KMS-11 (cell line): Measurements from ENCODE around the gene GJC2.

ENCODE experiments used
- H2AFZ ChIP-seq: fragments of 200-600 bp; sonication (generic); 2 replicates; pipeline ENCODE4 v1.6.1; 2016; ENCODE audit warnings: antibody characterized with exemption, mixed run types, low read depth
- H3K27ac ChIP-seq: fragments of 200-600 bp; sonication (generic); 2 replicates; pipeline ENCODE4 v1.6.1; 2016; ENCODE audit warnings: mild to moderate bottlenecking, mixed run types
- H3K27me3 ChIP-seq: fragments of 200-600 bp; sonication (generic); 2 replicates; pipeline ENCODE4 v1.6.1; 2017; ENCODE audit warnings: mild to moderate bottlenecking, low read depth, mixed run types, moderate library complexity; ENCODE audit not compliant: insufficient read depth
- H3K36me3 ChIP-seq: fragments of 200-600 bp; sonication (generic); 2 replicates; pipeline ENCODE4 v1.6.1; 2017; ENCODE audit warnings: mild to moderate bottlenecking, mixed run types; ENCODE audit not compliant: insufficient read depth
- H3K4me1 ChIP-seq: fragments of 200-600 bp; sonication (generic); 2 replicates; pipeline ENCODE4 v1.6.1; 2016; ENCODE audit warnings: mild to moderate bottlenecking, low read depth, mixed run types; ENCODE audit not compliant: poor library complexity, severe bottlenecking
- H3K4me2 ChIP-seq: fragments of 200-600 bp; sonication (generic); 2 replicates; pipeline ENCODE4 v1.7.0; 2016; ENCODE audit warnings: mild to moderate bottlenecking, mixed run types
- H3K4me3 ChIP-seq: fragments of 200-600 bp; sonication (generic); IDR thresholded peaks from 2 replicates; pipeline ENCODE4 v1.6.1; 2017; ENCODE audit warnings: low read depth, low read length, mixed read lengths; ENCODE audit not compliant: insufficient read depth
- H3K79me2 ChIP-seq: fragments of 200-600 bp; sonication (generic); 2 replicates; pipeline ENCODE4 v1.6.1; 2016; ENCODE audit warnings: low read depth, mixed run types; ENCODE audit not compliant: insufficient read depth
- H3K9ac ChIP-seq: fragments of 200-600 bp; sonication (generic); 2 replicates; pipeline ENCODE4 v1.6.1; 2016; ENCODE audit warnings: mild to moderate bottlenecking, mixed run types
- H4K20me1 ChIP-seq: fragments of 200-600 bp; sonication (generic); 2 replicates; pipeline ENCODE4 v1.6.1; 2016; ENCODE audit warnings: mild to moderate bottlenecking, mixed run types; ENCODE audit not compliant: insufficient read depth
- CTCF ChIP-seq: fragments of 200-600 bp; sonication (generic); conservative IDR thresholded peaks from 2 replicates; pipeline ENCODE4 v1.6.1; 2017; ENCODE audit warnings: low read depth, mild to moderate bottlenecking, antibody characterized with exemption, low read length, moderate library complexity, mixed read lengths

The GJC2 gene

GRCh38 chr1:228118040-228118439, 31.7 kb upstream of the GJC2 start:
- TF ChIP-seq CTCF = no peak

GRCh38 chr1:228120351-228120750, 29.4 kb upstream of the GJC2 start:
- Histone ChIP-seq H3K36me3 (no peaks in the 10 kb centered on the region), H4K20me1 (no peaks in the 10 kb centered on the region), H3K9ac (no peak overlapping the region), H3K4me1 (no peaks in the 10 kb centered on the region), H3K4me3 (no peak overlapping the region), H3K79me2 (no peaks in the 10 kb centered on the region), H3K4me2 (no peak overlapping the region), H3K27ac (no peak overlapping the region), H2AFZ (no peak overlapping the region), H3K27me3 (no peaks in the 10 kb centered on the region)
- TF ChIP-seq CTCF = no peak

More at GRCh38 chr1:228118040-228118439, 31.7 kb upstream of the GJC2 start:
- no peaks in the 10 kb centered on the region for H3K79me2 ChIP-seq
- H3K4me3 ChIP-seq = no peak overlapping the region
- H3K27me3 ChIP-seq = no peaks in the 10 kb centered on the region
- peaks cover 2% of the 10 kb centered on the region for H3K4me1 ChIP-seq
- H2AFZ ChIP-seq = no peak overlapping the region
- H3K36me3 ChIP-seq = no peaks in the 10 kb centered on the region
- no peak overlapping the region for H3K9ac ChIP-seq
- no peak overlapping the region for H3K27ac ChIP-seq
- H3K4me2 ChIP-seq = no peak overlapping the region
- H4K20me1 ChIP-seq = no peaks in the 10 kb centered on the region

GRCh38 chr1:228120857-228121489, 28.8 kb upstream of the GJC2 start:
- Histone ChIP-seq H3K36me3 (no peaks in the 10 kb centered on the region), H3K79me2 (no peaks in the 10 kb centered on the region), H2AFZ (no peak overlapping the region), H3K4me3 (no peak overlapping the region), H3K9ac (no peak overlapping the region), H3K27ac (no peak overlapping the region), H3K4me1 (no peaks in the 10 kb centered on the region), H3K27me3 (no peaks in the 10 kb centered on the region), H4K20me1 (no peaks in the 10 kb centered on the region), H3K4me2 (no peak overlapping the region)
- no peak for TF ChIP-seq CTCF

GRCh38 chr1:228122921-228123441, 26.7 kb upstream of the GJC2 start:
- no peaks in the 10 kb centered on the region for H3K36me3 ChIP-seq
- no peak for TF ChIP-seq CTCF
- no peak overlapping the region for H3K27ac ChIP-seq
- H2AFZ ChIP-seq = no peak overlapping the region
- H3K4me3 ChIP-seq = no peak overlapping the region
- no peaks in the 10 kb centered on the region for H3K4me1 ChIP-seq
- no peaks in the 10 kb centered on the region for H3K27me3 ChIP-seq
- no peaks in the 10 kb centered on the region for H4K20me1 ChIP-seq
- no peak overlapping the region for H3K9ac ChIP-seq
- no peak overlapping the region for H3K4me2 ChIP-seq
- no peaks in the 10 kb centered on the region for H3K79me2 ChIP-seq
